NCI-H1417 (cell line): ENCODE measurements around the gene ARL15.
A peak's percentile ranks its signal among the peaks of the same experiment; 100 is the strongest.
"Not testable (repeated sequence)": the region's sequence is repeated elsewhere in the genome, so short reads cannot be mapped to it uniquely, and the experiment has no call there.

Experiments
- DNase-seq, 3 experiments: peaks; one replicate each; lab custom pipeline; 2025; lab: John Stamatoyannopoulos, UW

The ARL15 gene

GRCh38 chr5:54310433-54311175, at the start of gene ARL15:
Gene ARL15, minus strand, starts transcription at chr5:54310573.
- DNase-seq, result peak; percentile 93 to 98 (median 97)

GRCh38 chr5:54360089-54360488, 49.7 kb upstream of the ARL15 start:
- no peak for DNase-seq

- peak in 1 of 3 experiments; percentile 34 for DNase-seq
These were observed 47.2 kb upstream of the ARL15 start for GRCh38 chr5:54357408-54358058.

- DNase-seq, result not testable (repeated sequence)
These were observed 43.7 kb upstream of the ARL15 start for GRCh38 chr5:54353933-54354564.

GRCh38 chr5:54352580-54352979, 42.2 kb upstream of the ARL15 start:
- DNase-seq, result not testable (repeated sequence)

GRCh38 chr5:54347221-54347865, 37.0 kb upstream of the ARL15 start:
- no peak for DNase-seq

- no peak for DNase-seq
These were observed 34.3 kb upstream of the ARL15 start for GRCh38 chr5:54344653-54345052.

- DNase-seq, result no peak
These were observed 31.6 kb upstream of the ARL15 start for GRCh38 chr5:54341971-54342370.

- no peak for DNase-seq
These were observed 27.1 kb upstream of the ARL15 start for GRCh38 chr5:54337523-54337922.

GRCh38 chr5:54332720-54333119, 22.3 kb upstream of the ARL15 start:
- DNase-seq, result no peak

- no peak for DNase-seq
These were observed 19.6 kb upstream of the ARL15 start for GRCh38 chr5:54329731-54330709.

- DNase-seq, result no peak
These were observed 16.4 kb upstream of the ARL15 start for GRCh38 chr5:54326662-54327270.

- no peak for DNase-seq
These were observed 15.4 kb upstream of the ARL15 start for GRCh38 chr5:54325610-54326311.

GRCh38 chr5:54325272-54325609, 14.9 kb upstream of the ARL15 start:
- DNase-seq, result no peak

GRCh38 chr5:54324651-54325271, 14.4 kb upstream of the ARL15 start:
- DNase-seq, result no peak

GRCh38 chr5:54323495-54323894, 13.1 kb upstream of the ARL15 start:
- peak in 1 of 3 experiments; percentile 39 for DNase-seq

- DNase-seq, result no peak
These were observed 9.9 kb upstream of the ARL15 start for GRCh38 chr5:54320256-54320655.

GRCh38 chr5:54317511-54318260, 7.3 kb upstream of the ARL15 start:
- DNase-seq, result no peak
